Muscle layer of colon (tissue), 2 donors: ENCODE measurements around the gene PCSK7.
"Not testable (repeated sequence)": the region's sequence is repeated elsewhere in the genome, so short reads cannot be mapped to it uniquely, and the experiment has no call there.

ENCODE experiments used
- H3K27ac ChIP-seq: one replicate; pipeline ENCODE4 v1.7.0; 2013; ENCODE audit warnings: low read depth, mild to moderate bottlenecking, low read length, moderate library complexity
- H3K27me3 ChIP-seq, 2 donors: one replicate each; pipeline ENCODE4 v1.7.0; 2013; ENCODE audit warnings: low read length in 2 of 2, mild to moderate bottlenecking in 2 of 2; ENCODE audit not compliant: insufficient read depth in 2 of 2, control insufficient read depth in 1 of 2
- H3K36me3 ChIP-seq: one replicate; pipeline ENCODE4 v1.7.0; 2013; ENCODE audit warnings: mild to moderate bottlenecking, low read length; ENCODE audit not compliant: insufficient read depth
- H3K4me1 ChIP-seq: one replicate; pipeline ENCODE4 v1.7.0; 2013; ENCODE audit warnings: mild to moderate bottlenecking, low read length; ENCODE audit not compliant: insufficient read depth
- H3K4me3 ChIP-seq, 2 donors: one replicate each; pipeline ENCODE4 v1.7.0; 2013; ENCODE audit warnings: low read length in 2 of 2, low read depth in 1 of 2, mild to moderate bottlenecking in 1 of 2, moderate library complexity in 1 of 2
- H3K9ac ChIP-seq: one replicate; pipeline ENCODE4 v1.7.0; 2013; ENCODE audit warnings: low read length
- H3K9me3 ChIP-seq: one replicate; pipeline ENCODE4 v1.7.0; 2013; ENCODE audit warnings: mild to moderate bottlenecking, low read length
- donor health status: abdominal sarcoma.
- donor health status: Adenocarcinoma of cecum.

PCSK7 gene

DNA sequence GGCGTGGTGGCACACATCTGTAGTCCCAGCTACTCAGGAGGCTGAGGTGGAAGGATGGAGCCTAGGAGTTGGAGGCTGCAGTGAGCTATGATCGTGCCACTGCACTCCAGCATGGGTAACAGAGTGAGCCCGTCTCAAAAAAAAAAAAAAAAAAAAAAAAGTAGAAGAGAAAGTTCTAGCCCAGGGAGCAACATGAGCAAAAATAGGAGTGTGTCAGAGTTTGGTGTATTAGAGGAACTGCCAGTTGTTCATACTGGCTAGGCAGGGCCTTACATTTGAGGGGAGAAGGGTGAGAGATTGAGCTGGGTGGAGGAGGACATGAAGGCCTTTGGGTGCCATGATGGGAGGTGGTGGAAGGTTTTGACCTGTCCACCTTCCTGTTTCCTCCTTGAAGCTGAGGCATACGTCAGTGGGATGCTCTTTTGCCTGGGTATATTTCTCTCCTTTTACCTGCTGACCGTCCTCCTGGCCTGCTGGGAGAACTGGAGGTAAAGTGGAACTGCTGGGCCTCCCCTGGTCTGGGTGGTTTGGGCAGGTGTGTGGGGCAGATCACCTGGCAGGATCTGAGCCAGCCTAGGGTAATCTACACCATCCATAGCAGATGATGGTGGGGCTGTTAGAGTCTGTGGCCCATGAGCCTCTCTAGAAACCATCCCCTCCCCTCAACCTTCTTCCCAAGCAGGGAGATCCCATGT lies 46.0 kb downstream of the PCSK7 start:
- H3K9me3 ChIP-seq, result no peaks in the 10 kb centered on the region
- peaks cover 71% of the 10 kb centered on the region for H3K36me3 ChIP-seq
- no peak overlapping the region for H3K4me3 ChIP-seq
- peaks cover 9% of the 10 kb centered on the region for H3K4me1 ChIP-seq
- no peak overlapping the region for H3K9ac ChIP-seq
- no peaks in the 10 kb centered on the region for H3K27me3 ChIP-seq
- no peak overlapping the region for H3K27ac ChIP-seq

DNA sequence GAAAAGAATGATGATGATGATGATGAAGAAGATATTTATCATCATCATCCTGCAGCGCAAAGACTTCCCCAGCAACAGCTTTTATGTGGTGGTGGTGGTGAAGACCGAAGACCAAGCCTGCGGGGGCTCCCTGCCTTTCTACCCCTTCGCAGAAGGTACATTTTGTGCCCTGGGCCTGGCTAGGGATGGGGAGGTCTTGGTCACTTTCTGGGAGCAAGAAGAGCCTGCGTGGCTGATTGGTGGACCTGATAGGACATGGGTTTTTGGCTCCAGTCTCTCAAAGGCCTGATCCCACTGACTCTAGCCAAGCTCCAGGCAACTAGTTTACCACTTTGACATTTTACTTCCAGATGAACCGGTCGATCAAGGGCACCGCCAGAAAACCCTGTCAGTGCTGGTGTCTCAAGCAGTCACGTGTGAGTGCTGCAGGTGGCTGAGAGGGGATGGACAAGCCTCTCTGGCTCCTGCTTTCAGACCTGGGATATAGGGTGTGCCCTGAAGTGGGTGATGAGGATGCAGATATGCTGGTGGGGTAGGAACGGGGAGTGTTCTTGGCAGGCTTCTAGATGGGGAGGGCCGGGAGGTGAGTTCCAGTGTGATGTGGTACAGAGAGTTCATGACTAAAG lies 48.0 kb downstream of the PCSK7 start:
- no peak overlapping the region for H3K9ac ChIP-seq
- H3K36me3 ChIP-seq, result peaks cover 51% of the 10 kb centered on the region
- no peak overlapping the region for H3K4me3 ChIP-seq
- no peak overlapping the region for H3K27ac ChIP-seq
- H3K4me1 ChIP-seq, result peaks cover 23% of the 10 kb centered on the region
- H3K9me3 ChIP-seq, result no peaks in the 10 kb centered on the region
- no peaks in the 10 kb centered on the region for H3K27me3 ChIP-seq

DNA sequence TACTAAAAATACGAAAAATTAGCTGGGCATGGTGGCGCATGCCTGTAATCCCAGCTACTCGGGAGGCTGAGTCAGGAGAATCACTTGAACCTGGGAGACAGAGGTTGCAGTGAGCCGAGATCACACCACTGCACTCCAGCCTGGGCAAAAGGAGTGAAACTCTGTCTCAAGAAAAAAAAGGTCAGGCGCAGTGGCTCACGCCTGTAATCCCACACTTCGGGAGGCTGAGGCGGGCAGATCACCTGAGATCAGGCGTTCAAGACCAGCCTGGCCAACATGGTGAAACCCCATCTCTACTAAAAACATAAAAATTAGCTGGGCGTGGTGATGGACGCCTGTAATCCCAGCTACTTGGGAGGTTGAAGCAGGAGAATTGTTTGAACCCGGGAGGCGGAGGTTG lies 48.7 kb downstream of the PCSK7 start:
- H3K9me3 ChIP-seq, H3K9ac ChIP-seq, H3K27ac ChIP-seq, H3K27me3 ChIP-seq, H3K4me3 ChIP-seq: not testable (repeated sequence)
- Histone ChIP-seq H3K36me3 (peaks cover 44% of the 10 kb centered on the region), H3K4me1 (peaks cover 25% of the 10 kb centered on the region)

DNA sequence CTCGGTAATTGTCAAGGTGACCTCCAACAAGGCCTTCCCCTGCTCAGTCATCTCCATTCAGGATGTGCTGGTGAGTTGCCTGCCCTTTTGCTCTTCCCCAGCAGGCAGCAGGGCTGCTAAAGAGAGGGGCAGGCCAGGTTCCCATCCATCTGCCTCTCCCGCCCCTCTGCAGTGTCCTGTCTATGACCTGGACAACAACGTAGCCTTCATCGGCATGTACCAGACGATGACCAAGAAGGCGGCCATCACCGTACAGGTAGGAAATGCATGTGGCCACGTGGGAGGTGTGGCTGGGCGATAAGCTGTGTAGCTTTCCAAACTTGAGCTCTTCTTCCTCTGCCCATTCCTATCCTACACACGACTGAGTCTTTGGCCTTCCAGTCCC lies 49.3 kb downstream of the PCSK7 start:
- no peak overlapping the region for H3K4me3 ChIP-seq
- no peak overlapping the region for H3K27ac ChIP-seq
- peaks cover 38% of the 10 kb centered on the region for H3K36me3 ChIP-seq
- H3K9ac ChIP-seq, result no peak overlapping the region
- no peaks in the 10 kb centered on the region for H3K9me3 ChIP-seq
- H3K4me1 ChIP-seq, result peaks cover 30% of the 10 kb centered on the region
- H3K27me3 ChIP-seq, result no peaks in the 10 kb centered on the region

DNA sequence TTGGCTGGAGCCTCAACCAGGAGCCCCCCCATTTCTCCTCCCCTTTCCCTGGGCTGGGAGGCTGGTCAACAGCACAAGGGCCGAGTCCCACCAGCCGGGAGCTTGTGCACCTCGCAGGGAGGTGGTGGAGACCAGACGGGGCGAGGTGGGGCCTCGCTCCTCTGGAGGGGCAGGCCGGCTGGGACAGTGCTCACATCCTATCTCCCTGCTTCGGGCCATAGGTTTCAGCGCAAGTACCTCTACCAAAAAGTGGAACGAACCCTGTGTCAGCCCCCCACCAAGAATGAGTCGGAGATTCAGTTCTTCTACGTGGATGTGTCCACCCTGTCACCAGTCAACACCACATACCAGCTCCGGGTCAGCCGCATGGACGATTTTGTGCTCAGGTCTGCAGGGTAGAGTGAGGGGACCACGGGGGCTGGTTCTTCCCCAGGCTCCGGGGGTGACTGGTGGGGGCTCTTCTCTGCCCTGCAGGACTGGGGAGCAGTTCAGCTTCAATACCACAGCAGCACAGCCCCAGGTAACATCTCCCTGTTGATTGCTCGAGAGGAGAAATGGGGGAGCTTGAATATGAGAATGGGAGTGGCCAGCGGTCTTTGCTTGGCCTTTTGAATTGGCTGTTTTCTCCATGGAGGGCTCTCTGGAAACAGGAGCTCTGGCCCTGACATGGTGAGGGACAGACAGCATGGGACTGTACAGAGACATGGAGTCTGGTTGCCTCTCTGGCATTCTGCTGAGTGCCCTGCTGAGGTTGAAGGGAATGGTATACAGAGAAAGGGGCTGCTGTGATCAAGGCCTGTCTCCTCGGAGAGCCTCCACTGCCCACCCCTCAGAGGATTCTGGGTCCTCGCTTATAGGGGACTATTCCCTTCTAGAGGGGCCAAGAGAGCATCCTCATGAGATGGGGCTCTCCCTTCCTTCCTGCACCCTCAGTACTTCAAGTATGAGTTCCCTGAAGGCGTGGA lies 50.0 kb downstream of the PCSK7 start:
- Histone ChIP-seq H3K27ac (no peak overlapping the region), H3K9me3 (no peaks in the 10 kb centered on the region), H3K9ac (no peak overlapping the region), H3K4me3 (no peak overlapping the region), H3K27me3 (no peaks in the 10 kb centered on the region), H3K36me3 (peaks cover 31% of the 10 kb centered on the region), H3K4me1 (peaks cover 30% of the 10 kb centered on the region)

DNA sequence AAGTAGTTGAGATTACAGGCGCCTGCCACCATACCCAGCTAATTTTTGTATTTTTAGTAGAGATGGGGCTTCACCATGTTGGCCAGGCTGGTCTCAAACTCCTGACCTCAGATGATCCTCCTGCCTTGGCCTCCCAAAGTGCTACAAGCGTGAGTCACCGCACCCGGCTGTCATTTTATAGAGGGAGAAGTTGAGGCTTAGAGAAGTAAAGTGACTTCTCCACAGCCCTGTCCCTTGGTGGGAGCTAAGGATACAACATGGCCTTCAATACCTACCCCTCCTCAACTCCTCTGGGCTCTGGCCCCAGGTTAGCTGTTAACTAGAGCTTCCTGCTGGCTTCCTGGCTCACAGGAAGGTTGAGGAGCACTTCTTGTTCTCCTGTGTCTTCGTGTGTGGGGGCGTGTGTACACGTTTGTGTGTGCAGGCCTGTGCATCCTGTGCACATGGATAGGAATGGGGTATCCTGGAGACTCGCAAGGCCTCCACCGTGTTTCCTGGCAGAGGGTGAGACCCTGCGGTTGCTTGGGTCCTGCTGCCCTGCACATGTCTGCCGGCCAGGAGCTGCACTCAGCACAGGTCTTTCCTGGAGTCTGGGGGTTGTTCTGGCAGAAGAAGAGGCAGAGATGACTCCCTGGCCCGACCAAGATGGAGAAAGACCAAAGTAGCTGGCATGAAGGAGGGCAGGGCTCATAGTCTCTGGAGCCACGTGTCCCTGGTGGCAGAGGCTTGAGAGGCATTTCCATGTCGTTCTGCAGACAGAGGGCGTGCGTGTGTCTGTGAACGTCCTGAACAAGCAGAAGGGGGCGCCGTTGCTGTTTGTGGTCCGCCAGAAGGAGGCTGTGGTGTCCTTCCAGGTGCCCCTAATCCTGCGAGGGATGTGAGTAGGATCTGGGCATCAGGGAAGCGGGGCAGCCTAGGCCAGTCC lies 51.0 kb downstream of the PCSK7 start:
- peak overlapping the region in 1 of 2 donors; percentile 45 for H3K4me3 ChIP-seq
- peak overlapping the region; percentile 32 for H3K27ac ChIP-seq
- H3K9me3 ChIP-seq, result no peaks in the 10 kb centered on the region
- peaks cover 22% of the 10 kb centered on the region for H3K36me3 ChIP-seq
- H3K27me3 ChIP-seq, result no peaks in the 10 kb centered on the region
- no peak overlapping the region for H3K9ac ChIP-seq
- peaks cover 30% of the 10 kb centered on the region for H3K4me1 ChIP-seq

DNA sequence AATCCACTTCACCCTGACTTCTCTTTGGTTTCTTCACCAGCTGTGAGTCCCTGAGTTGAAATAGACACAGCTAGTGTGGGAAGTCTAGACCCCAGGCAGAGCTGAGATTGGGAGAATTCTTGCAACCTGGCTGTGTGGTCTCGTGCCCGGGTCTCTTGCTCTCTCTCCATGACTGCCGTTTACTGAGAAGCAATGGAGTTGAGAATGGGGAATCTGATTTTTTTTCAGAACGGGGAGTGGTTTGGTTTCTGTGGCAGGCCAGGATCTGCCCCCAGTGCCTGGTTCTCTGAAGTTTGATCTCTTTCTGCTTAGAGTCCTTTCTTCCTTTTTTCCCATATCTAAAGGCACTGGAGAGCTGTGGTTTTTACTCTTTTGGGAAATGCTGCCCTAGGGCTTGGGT lies 51.9 kb downstream of the PCSK7 start:
- peaks cover 30% of the 10 kb centered on the region for H3K4me1 ChIP-seq
- H3K4me3 ChIP-seq, result peak overlapping the region; percentile 72 to 95
- no peaks in the 10 kb centered on the region for H3K9me3 ChIP-seq
- peak overlapping the region; percentile 91 for H3K27ac ChIP-seq
- peaks cover 22% of the 10 kb centered on the region for H3K36me3 ChIP-seq
- no peaks in the 10 kb centered on the region for H3K27me3 ChIP-seq
- peak overlapping the region; percentile 47 for H3K9ac ChIP-seq

DNA sequence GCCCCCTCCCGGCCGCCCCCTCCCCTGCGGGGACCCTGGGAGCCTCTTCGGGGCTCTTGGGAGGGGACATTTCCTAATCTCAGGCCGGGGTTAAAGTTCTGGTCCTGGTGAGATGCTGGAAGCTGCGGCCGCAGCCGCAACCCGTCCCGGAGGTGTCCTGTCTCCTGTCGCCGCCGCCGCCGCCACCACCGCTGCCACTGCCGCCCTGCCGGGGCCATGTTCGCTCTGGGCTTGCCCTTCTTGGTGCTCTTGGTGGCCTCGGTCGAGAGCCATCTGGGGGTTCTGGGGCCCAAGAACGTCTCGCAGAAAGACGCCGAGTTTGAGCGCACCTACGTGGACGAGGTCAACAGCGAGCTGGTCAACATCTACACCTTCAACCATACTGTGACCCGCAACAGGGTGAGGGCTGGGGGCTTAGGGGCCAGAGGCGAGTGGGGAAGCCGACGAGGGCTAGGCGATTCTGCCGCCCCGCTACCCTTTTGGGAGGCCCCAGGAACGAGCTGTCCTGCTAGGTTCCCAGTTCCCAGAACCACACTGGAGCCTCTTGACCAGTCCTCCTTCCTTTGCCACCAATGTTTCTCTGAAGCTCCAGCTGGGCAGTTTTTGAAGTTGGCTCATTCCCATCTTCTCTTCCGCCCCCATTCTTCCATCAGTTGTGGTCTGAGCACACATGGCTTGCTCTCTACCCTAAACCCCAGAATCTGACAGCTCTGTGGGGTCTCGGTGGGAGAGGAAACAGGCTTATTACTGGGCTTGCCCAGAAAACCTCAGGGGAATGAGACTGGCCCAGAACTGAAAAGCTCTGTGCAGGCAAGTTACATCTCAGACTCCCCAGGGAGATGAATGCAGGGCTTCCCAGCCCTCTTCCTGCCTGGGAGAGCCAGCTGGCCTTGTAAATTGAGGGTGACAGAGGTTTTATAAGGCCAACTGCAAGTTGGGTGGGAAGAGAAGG lies 52.5 kb downstream of the PCSK7 start:
- H3K4me1 ChIP-seq, result peaks cover 30% of the 10 kb centered on the region
- no peaks in the 10 kb centered on the region for H3K27me3 ChIP-seq
- peak overlapping the region; percentile 72 to 95 for H3K4me3 ChIP-seq
- peak overlapping the region; percentile 91 for H3K27ac ChIP-seq
- peaks cover 19% of the 10 kb centered on the region for H3K36me3 ChIP-seq
- no peaks in the 10 kb centered on the region for H3K9me3 ChIP-seq
- H3K9ac ChIP-seq, result peak overlapping the region; percentile 47

DNA sequence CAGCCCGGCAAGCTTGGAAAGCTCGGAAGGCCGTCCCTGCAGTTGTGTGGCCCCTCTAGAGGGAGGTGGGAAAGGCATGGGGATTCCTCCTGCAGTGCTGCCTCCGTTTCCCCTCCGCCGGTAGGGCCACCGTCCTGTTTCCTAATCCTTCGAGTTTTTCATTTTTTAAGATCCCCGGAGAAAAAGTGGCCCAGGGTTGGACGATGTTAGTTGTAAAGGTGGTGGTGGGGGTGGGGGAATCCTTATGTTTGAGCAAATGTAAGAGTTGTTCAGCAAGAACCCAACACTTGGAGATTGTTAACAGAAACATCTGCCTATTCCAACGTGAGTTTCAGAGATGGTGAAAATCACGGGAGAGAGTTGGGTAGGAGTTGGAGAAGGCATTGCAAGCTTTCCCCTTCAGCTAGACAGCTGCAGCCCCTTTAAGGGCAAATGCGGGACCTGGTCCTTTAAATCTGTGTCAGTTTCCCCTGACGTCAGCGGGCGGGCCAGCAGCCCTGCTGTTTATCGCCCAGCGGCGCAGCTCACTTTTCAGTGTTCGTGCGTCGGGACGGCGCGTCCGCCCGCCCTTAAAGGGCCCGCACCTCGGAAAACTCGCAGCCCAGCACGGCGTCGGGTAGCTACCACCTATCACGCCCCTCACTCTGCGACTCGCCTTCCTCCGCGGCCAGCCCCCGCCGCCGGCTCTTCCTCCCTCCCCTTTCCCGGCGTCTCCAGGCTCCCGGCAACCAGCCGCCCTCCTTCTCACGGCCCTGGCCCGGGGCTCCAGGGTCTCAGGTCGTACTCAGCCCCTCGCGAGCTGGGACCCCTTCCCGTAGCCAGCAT lies 53.5 kb downstream of the PCSK7 start, which contains the start of gene SIDT2:
Gene SIDT2, plus strand, starts transcription at position 534 of the 825 bp plus-strand sequence. CDS start 521 bp downstream, outside the sequence.
- H3K4me1 ChIP-seq, result peaks cover 30% of the 10 kb centered on the region
- peak within 1 kb of the TSS; percentile 91 for H3K27ac ChIP-seq
- H3K9me3 ChIP-seq, result no peaks in the 10 kb centered on the region
- H3K9ac ChIP-seq, result peak within 1 kb of the TSS; percentile 70
- no peaks in the 10 kb centered on the region for H3K27me3 ChIP-seq
- peak within 1 kb of the TSS; percentile 72 to 95 for H3K4me3 ChIP-seq
- H3K36me3 ChIP-seq, result peaks cover 11% of the 10 kb centered on the region
